HepG2 (cell line): ENCODE data around the gene FUT8. TPM values are rescaled to one million over a fixed set of nuclear protein-coding genes. Genes with fewer than 3 reads are reported as not detected.

Source experiments
- ATAC-seq: fragments of 200-7000 bp; cut with Tn5 transposase; 3 replicates; pipeline ENCODE4 v1.9.1; 2020; ENCODE audit warnings: mild to moderate bottlenecking, moderate library complexity
- BruUV-seq: library from RNA; stranded (reverse); fragments of 400-500 nt; replicated peaks from 2 replicates; lab custom pipeline; 2021; lab: Mats Ljungman, UMichigan
- CTCF ChIA-PET: fragments of 300-600 bp; formaldehyde crosslinking; extraction: SDS; loops from one replicate; lab custom pipeline; 2021; ENCODE audit warnings: low total read pairs, inconsistent platforms, low intra/inter-chr PET ratio; lab: Yijun Ruan, JAX
- POLR2A ChIA-PET: fragments of 350-600 bp; sonication (Branson Sonifier 250); formaldehyde crosslinking; loops from one replicate; lab custom pipeline; 2020; ENCODE audit warnings: antibody characterized with exemption, inconsistent platforms; lab: Yijun Ruan, JAX
- DNase-seq: peaks from one replicate; pipeline ENCODE4 v3.0.0-alpha.2; 2015; ENCODE audit warnings: low spot score
- FAIRE-seq: peaks from 3 replicates; lab custom pipeline; 2011; peaks lifted over from hg19 to GRCh38; lab: Jason Lieb, UNC
- H2AFZ ChIP-seq: one replicate; pipeline ENCODE4 v1.6.1; 2011; ENCODE audit warnings: low read length, inconsistent platforms
- H3K27ac ChIP-seq: fragments of 300-600 bp; 3 replicates; pipeline ENCODE4 v1.8.0; 2011; ENCODE audit warnings: mixed run types, mild to moderate bottlenecking, mixed read lengths, low read length, inconsistent platforms; ENCODE audit not compliant: insufficient read depth; ENCODE audit errors: extremely low read length
- H3K27me3 ChIP-seq, 2 experiments: fragments of 200-600 bp in 1 of 2; 2 replicates in 1 of 2; 3 replicates in 1 of 2; pipeline versions ENCODE4 v1.6.0 to v1.8.0; 2011; ENCODE audit warnings: low read length in 2 of 2, mild to moderate bottlenecking in 2 of 2, moderate library complexity in 2 of 2, inconsistent platforms in 1 of 2; ENCODE audit not compliant: insufficient read depth in 2 of 2, control insufficient read depth in 1 of 2
- H3K36me3 ChIP-seq, 2 experiments: fragments of 200-600 bp in 1 of 2; replicated peaks in 1 of 2; 2 replicates in 1 of 2; 3 replicates in 1 of 2; pipeline versions ENCODE4 v1.5.1 to v1.8.0; 2011; ENCODE audit warnings: low read length in 2 of 2, inconsistent platforms in 1 of 2; ENCODE audit not compliant: insufficient read depth in 2 of 2, control insufficient read depth in 1 of 2
- H3K4me1 ChIP-seq: 2 replicates; pipeline ENCODE4 v1.5.1; 2012; ENCODE audit warnings: low read length, inconsistent platforms; ENCODE audit not compliant: insufficient read depth
- H3K4me2 ChIP-seq: 2 replicates; pipeline ENCODE4 v1.6.0; 2011; ENCODE audit warnings: low read depth, low read length, inconsistent platforms
- H3K4me3 ChIP-seq, 3 experiments: fragments of 200-600 bp in 1 of 3; sonication (generic), shearing (Covaris generic) in 1 of 3; replicated peaks in 1 of 3; 2 replicates each; pipeline ENCODE4 v1.5.1; 2011 to 2016; ENCODE audit warnings: low read length in 3 of 3, inconsistent platforms in 2 of 3, low read depth in 2 of 3, mild to moderate bottlenecking in 2 of 3, control low read depth in 1 of 3, mixed read lengths in 1 of 3; ENCODE audit not compliant: insufficient read depth in 1 of 3
- H3K79me2 ChIP-seq: one replicate; pipeline ENCODE4 v1.6.1; 2011; ENCODE audit warnings: low read length, inconsistent platforms; ENCODE audit not compliant: insufficient read depth
- H3K9ac ChIP-seq: 2 replicates; pipeline ENCODE4 v1.6.0; 2011; ENCODE audit warnings: mild to moderate bottlenecking, low read depth, low read length, inconsistent platforms; ENCODE audit not compliant: insufficient read depth
- H3K9me3 ChIP-seq: 2 replicates; pipeline ENCODE4 v1.5.1; 2012; ENCODE audit warnings: mild to moderate bottlenecking, low read length
- H4K20me1 ChIP-seq: 2 replicates; pipeline ENCODE4 v1.6.0; 2011; ENCODE audit warnings: inconsistent platforms, mild to moderate bottlenecking, low read length, moderate library complexity; ENCODE audit not compliant: insufficient read depth
- BHLHE40 ChIP-seq: IDR thresholded peaks from 2 replicates; pipeline ENCODE4 v1.6.1; 2011; ENCODE audit warnings: low read length, improper control_type of control experiment
- MZF1 ChIP-seq: sonication (generic); formaldehyde crosslinking; IDR thresholded peaks from 2 replicates; pipeline ENCODE4 v1.8.1; 2023; ENCODE audit warnings: mild to moderate bottlenecking, missing genetic modification reagents, borderline replicate concordance
- PCBP2 ChIP-seq: fragments of 200-400 bp; formaldehyde crosslinking; optimal IDR thresholded peaks from 2 replicates; pipeline ENCODE3; 2018; ENCODE audit warnings: low read length, low read depth; ENCODE audit not compliant: poor library complexity, severe bottlenecking
- SRSF1 ChIP-seq: fragments of 200-400 bp; formaldehyde crosslinking; optimal IDR thresholded peaks from 2 replicates; pipeline ENCODE3; 2017; ENCODE audit warnings: mild to moderate bottlenecking, low read depth, low read length, moderate library complexity
- ZNF3 ChIP-seq: IDR thresholded peaks from 2 replicates; pipeline ENCODE4 v1.7.0; 2017; ENCODE audit warnings: inconsistent platforms
- ZNF747 ChIP-seq: sonication (generic); formaldehyde crosslinking; IDR thresholded peaks from 2 replicates; pipeline ENCODE4 v1.8.1; 2023; ENCODE audit warnings: missing genetic modification reagents, mild to moderate bottlenecking, borderline replicate concordance
- ZSCAN25 ChIP-seq: sonication (generic); formaldehyde crosslinking; IDR thresholded peaks from 2 replicates; pipeline ENCODE4 v1.8.0; 2022; ENCODE audit warnings: mild to moderate bottlenecking, missing genetic modification reagents
- WGBS: methylation state at CpG from one replicate; pipeline ENCODE4 v1.1.6; 2017; ENCODE audit warnings: low lambda C conversion rate; 5-methylcytosine and 5-hydroxymethylcytosine counted together
- in situ Hi-C: cut with HindIII; loops from 2 replicates; pipeline ENCODE4 v1.10.0; 2017; ENCODE audit warnings: low pct_unique_long_range_greater_than_20kb; ENCODE audit not compliant: extremely low pct_ligation_motif_present
- intact Hi-C: fragments of 100-400 bp; cut with micrococcal nuclease; formaldehyde crosslinking; loops from one replicate; pipeline ENCODE4 v1.10.0; 2022; ENCODE audit not compliant: unreplicated experiment
- polyA plus RNA-seq, 8 experiments: library from polyadenylated mRNA; depleted of rRNA in 3 of 8; stranded (reverse) in 7 of 8; unstranded in 1 of 8; fragments of >200 nt; fragmentation: Illumina TruSeq in 4 of 8; extraction: Trizol in 4 of 8; gene quantifications; 2 replicates each; pipeline versions ENCODE4 v1.2.1 to v1.2.3, GENCODE V29; 2011 to 2016; ENCODE audit warnings: low read depth in 4 of 8, missing spikeins in 1 of 8, mixed read lengths in 1 of 8; ENCODE audit not compliant: insufficient read depth in 1 of 8
- total RNA-seq, 5 experiments: library from RNA; depleted of rRNA; stranded (reverse); fragments of >200 nt; fragmentation: Illumina TruSeq; extraction: Trizol; gene quantifications; 2 replicates each; pipeline ENCODE4 v1.2.3, GENCODE V29; 2016; ENCODE audit warnings: low read depth in 1 of 5
- TF ChIP-seq, protein P1 (sequence below): sonication (generic); formaldehyde crosslinking; IDR thresholded peaks from 2 replicates; pipeline ENCODE4 v1.5.0; 2020; ENCODE audit warnings: mild to moderate bottlenecking, missing genetic modification reagents

Gene FUT8
- total and polyA plus RNA-seq, 2 of the 13 experiments (the other 11 are each of a cell fraction or from before 2014, with no cell fraction given), result 9.3 to 17.5 TPM

DNA sequence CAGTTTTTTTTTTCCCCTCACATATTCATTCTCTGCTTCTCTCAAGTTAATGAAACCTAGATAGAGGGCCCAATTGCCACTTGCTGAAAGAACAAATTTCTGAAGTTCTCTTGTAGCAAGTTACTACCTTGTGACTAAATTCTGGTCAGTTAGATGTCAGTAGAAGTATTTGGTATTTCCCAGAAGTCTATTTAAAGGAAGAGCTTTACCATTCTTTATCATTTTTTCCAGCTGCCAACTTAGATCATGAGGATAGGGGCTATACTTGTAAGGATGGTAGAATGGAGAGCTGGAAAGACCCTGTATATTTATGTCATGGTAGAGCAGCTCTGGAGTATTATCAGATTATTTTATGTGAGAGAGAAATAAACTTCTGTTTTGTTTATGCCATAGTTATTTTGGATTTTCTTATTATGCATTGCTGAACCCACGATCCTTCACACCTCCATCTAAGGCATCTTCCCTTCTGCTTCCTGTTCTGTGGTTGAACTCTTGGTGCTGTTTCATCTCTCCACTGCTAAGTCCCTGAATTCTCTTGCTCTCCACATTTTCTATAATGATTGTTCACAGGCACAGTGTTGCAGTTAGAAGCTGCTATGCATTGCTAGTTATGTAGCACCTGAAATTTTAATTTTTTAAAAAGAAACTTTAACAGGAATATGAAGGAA is 25.9 kb downstream of the FUT8 start:
- Histone ChIP-seq H3K27me3 (no peaks in the 10 kb centered on the region), H3K4me1 (no peaks in the 10 kb centered on the region), H3K9me3 (no peaks in the 10 kb centered on the region), H3K27ac (no peak overlapping the region), H3K4me3 (no peak overlapping the region), H3K9ac (no peak overlapping the region), H3K79me2 (peaks cover 2% of the 10 kb centered on the region), H3K4me2 (no peak overlapping the region), H3K36me3 (no peaks in the 10 kb centered on the region), H4K20me1 (no peaks in the 10 kb centered on the region), H2AFZ (no peak overlapping the region)
- no peak for DNase-seq
- in situ Hi-C loops (no loop called here), intact Hi-C loops (no loop called here)
- ATAC-seq, result no peak
- WGBS, result 96% methylated on average over 1 of the region's 1 CpG
- TF ChIP-seq PCBP2 (no peak), ZNF747 (CRISPR knock-in tag) (no peak), MZF1 (CRISPR knock-in tag) (no peak), SRSF1 (no peak), ZNF3 (CRISPR knock-in tag) (no peak), ZSCAN25 (CRISPR knock-in tag) (no peak), BHLHE40 (no peak)
- TF ChIP-seq, protein P1, sequence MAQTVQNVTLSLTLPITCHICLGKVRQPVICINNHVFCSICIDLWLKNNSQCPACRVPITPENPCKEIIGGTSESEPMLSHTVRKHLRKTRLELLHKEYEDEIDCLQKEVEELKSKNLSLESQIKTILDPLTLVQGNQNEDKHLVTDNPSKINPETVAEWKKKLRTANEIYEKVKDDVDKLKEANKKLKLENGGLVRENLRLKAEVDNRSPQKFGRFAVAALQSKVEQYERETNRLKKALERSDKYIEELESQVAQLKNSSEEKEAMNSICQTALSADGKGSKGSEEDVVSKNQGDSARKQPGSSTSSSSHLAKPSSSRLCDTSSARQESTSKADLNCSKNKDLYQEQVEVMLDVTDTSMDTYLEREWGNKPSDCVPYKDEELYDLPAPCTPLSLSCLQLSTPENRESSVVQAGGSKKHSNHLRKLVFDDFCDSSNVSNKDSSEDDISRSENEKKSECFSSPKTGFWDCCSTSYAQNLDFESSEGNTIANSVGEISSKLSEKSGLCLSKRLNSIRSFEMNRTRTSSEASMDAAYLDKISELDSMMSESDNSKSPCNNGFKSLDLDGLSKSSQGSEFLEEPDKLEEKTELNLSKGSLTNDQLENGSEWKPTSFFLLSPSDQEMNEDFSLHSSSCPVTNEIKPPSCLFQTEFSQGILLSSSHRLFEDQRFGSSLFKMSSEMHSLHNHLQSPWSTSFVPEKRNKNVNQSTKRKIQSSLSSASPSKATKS (CRISPR knock-in tag), result no peak
- BruUV-seq, result no TSS peak
- ChIA-PET POLR2A (no interaction called here), CTCF (no interaction called here)
- no peak for FAIRE-seq
